Breast epithelium (tissue), 4 donors: Measurements from ENCODE around the gene AXIN2. TPM values are rescaled to one million over a fixed set of nuclear protein-coding genes. Genes with fewer than 3 reads are reported as not detected.

Experiments
- DNase-seq, 2 donors: peaks; one replicate each; pipeline ENCODE4 v3.0.0-alpha.2; 2019; ENCODE audit warnings: low spot score in 2 of 2
- H3K27ac ChIP-seq, 2 donors: fragments of 200-600 bp; sonication (generic) in 1 of 2; one replicate each; pipeline ENCODE4 v1.5.1; 2016 to 2019; ENCODE audit warnings: mild to moderate bottlenecking in 1 of 2
- H3K27me3 ChIP-seq, 2 donors: fragments of 200-600 bp; sonication (generic) in 1 of 2; one replicate each; pipeline versions ENCODE4 v1.5.1 to v1.6.0; 2017 to 2019; ENCODE audit warnings: control low read depth in 1 of 2, mild to moderate bottlenecking in 1 of 2
- H3K36me3 ChIP-seq: fragments of 200-600 bp; one replicate; pipeline ENCODE4 v1.5.1; 2019
- H3K4me1 ChIP-seq, 2 donors: fragments of 200-600 bp; sonication (generic); one replicate each; pipeline ENCODE4 v1.5.1; 2016 to 2019; ENCODE audit warnings: control low read depth in 1 of 2
- H3K4me3 ChIP-seq, 3 donors: fragments of 200-600 bp; sonication (generic); 1 replicate in 2 of 3; 2 replicates in 1 of 3; pipeline ENCODE4 v1.5.1; 2016 to 2019; ENCODE audit warnings: mild to moderate bottlenecking in 3 of 3, moderate library complexity in 2 of 3
- H3K9me3 ChIP-seq, 2 donors: fragments of 200-600 bp; sonication (generic) in 1 of 2; one replicate each; pipeline ENCODE4 v1.5.1; 2016 to 2019; ENCODE audit warnings: control low read depth in 1 of 2
- POLR2A ChIP-seq: fragments of 450-650 bp; IDR thresholded peaks from one replicate; pipeline ENCODE4 v1.6.1; 2016; ENCODE audit warnings: antibody characterized with exemption, mild to moderate bottlenecking, moderate library complexity
- POLR2AphosphoS5 ChIP-seq, 3 donors: sonication (generic); formaldehyde crosslinking; IDR thresholded peaks; one replicate each; pipeline ENCODE4 v1.6.1; 2017; ENCODE audit warnings: antibody characterized with exemption in 3 of 3
- intact Hi-C: fragments of 100-400 bp; cut with DNase I; formaldehyde crosslinking; loops from one replicate; pipeline ENCODE4 v1.15.1; 2023; ENCODE audit warnings: low total_unique reads
- total RNA-seq, 3 donors: library from RNA; depleted of rRNA; stranded (reverse); fragments of >200 nt; gene quantifications; one replicate each; pipeline ENCODE4 v1.1.0, GENCODE V29; 2016
- TF ChIP-seq, protein P1 (sequence below), 3 donors: fragments of 450-650 bp; IDR thresholded peaks; one replicate each; pipeline ENCODE4 v1.5.1; 2016 to 2017; ENCODE audit warnings: antibody characterized with exemption in 3 of 3, mild to moderate bottlenecking in 3 of 3, moderate library complexity in 3 of 3

Gene AXIN2
- total RNA-seq, 3 donors from 2014 or later = 8.3 to 13.1 (median 10.5) TPM

DNA sequence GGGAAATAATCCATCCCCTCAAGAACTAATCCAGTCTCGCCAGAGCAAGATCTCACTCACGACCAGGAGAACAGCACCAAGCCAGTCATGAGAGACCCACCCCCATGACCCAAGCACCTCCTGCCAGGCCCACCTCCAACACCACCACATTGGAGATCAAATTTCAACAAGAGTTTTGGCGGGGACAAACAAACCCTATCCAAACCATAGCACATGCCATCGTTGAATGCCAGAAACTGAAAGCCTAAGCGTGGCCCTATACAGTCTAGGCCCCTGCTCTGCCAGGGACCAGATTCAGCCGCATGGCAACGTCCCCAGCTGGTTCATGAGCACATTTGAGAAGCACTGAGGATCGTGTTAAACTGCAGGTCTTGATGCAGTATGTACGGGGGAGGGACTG is 57.3 kb downstream of the AXIN2 start:
- no peaks in the 10 kb centered on the region for H3K27me3 ChIP-seq
- H3K9me3 ChIP-seq = no peaks in the 10 kb centered on the region
- TF ChIP-seq, protein P1, sequence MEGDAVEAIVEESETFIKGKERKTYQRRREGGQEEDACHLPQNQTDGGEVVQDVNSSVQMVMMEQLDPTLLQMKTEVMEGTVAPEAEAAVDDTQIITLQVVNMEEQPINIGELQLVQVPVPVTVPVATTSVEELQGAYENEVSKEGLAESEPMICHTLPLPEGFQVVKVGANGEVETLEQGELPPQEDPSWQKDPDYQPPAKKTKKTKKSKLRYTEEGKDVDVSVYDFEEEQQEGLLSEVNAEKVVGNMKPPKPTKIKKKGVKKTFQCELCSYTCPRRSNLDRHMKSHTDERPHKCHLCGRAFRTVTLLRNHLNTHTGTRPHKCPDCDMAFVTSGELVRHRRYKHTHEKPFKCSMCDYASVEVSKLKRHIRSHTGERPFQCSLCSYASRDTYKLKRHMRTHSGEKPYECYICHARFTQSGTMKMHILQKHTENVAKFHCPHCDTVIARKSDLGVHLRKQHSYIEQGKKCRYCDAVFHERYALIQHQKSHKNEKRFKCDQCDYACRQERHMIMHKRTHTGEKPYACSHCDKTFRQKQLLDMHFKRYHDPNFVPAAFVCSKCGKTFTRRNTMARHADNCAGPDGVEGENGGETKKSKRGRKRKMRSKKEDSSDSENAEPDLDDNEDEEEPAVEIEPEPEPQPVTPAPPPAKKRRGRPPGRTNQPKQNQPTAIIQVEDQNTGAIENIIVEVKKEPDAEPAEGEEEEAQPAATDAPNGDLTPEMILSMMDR (IDR thresholded peaks at IDR 0.05) = no peak
- intact Hi-C loops = no loop called here
- DNase-seq = no peak
- no peaks in the 10 kb centered on the region for H3K4me1 ChIP-seq
- H3K4me3 ChIP-seq = no peak overlapping the region
- H3K27ac ChIP-seq = no peak overlapping the region
- no peaks in the 10 kb centered on the region for H3K36me3 ChIP-seq

DNA sequence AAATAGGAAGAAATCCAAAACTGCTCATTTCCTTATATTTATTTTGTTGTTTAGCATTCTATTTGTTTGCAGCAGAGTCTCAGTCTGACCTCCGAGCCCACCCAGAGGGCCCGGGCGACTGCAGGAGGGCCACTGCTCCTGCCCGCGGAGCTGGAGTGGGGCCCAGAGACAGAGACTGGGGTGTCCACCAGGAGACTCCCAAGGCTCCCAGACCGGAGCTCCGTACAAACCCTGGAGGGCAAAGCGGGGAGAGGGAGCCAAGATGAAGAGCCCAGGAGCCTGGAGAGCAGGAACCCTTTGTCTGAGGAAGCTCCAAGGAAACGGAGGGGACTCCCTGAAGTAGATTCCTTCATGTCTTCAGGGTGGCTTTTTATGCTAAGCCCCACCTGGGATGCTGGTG is 57.9 kb downstream of the AXIN2 start:
- no peak overlapping the region for H3K27ac ChIP-seq
- no peaks in the 10 kb centered on the region for H3K36me3 ChIP-seq
- intact Hi-C loops = no loop called here
- H3K4me1 ChIP-seq = no peaks in the 10 kb centered on the region
- no peak for DNase-seq
- no peak for TF ChIP-seq POLR2A
- no peak for TF ChIP-seq POLR2AphosphoS5 (IDR thresholded peaks at IDR 0.05)
- TF ChIP-seq, protein P1 (IDR thresholded peaks at IDR 0.05) = no peak
- no peak overlapping the region for H3K4me3 ChIP-seq
- H3K9me3 ChIP-seq = no peaks in the 10 kb centered on the region
- H3K27me3 ChIP-seq = no peaks in the 10 kb centered on the region

DNA sequence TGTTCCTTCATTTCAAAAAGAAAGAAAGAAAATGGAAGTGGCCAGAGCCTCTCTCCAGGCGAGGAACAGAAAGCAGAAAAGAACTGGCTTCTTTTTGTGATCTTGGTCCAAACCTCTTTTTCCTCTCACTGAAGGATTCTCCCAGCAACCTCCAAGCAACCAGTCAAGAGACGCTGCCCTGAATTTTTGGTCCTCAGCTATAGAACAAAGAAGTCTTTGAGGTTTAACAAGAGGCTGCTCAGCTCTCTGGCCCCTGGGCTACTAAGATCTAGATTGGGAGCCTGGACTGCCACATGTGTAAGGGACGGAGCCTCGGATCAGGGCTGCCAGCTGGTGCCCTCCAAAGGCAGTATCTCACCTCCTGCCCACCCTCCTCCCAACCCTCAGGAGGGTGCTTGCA is 62.6 kb downstream of the AXIN2 start:
- H3K9me3 ChIP-seq = no peaks in the 10 kb centered on the region
- no peak overlapping the region for H3K4me3 ChIP-seq
- no peaks in the 10 kb centered on the region for H3K4me1 ChIP-seq
- no peak overlapping the region for H3K27ac ChIP-seq
- DNase-seq = peak in 1 of 2 donors; percentile 23
- H3K27me3 ChIP-seq = no peaks in the 10 kb centered on the region
- TF ChIP-seq, protein P1 (IDR thresholded peaks at IDR 0.05) = no peak
- no peak for TF ChIP-seq POLR2AphosphoS5 (IDR thresholded peaks at IDR 0.05)
- no peak for TF ChIP-seq POLR2A
- no peaks in the 10 kb centered on the region for H3K36me3 ChIP-seq
- intact Hi-C loops = no loop called here

DNA sequence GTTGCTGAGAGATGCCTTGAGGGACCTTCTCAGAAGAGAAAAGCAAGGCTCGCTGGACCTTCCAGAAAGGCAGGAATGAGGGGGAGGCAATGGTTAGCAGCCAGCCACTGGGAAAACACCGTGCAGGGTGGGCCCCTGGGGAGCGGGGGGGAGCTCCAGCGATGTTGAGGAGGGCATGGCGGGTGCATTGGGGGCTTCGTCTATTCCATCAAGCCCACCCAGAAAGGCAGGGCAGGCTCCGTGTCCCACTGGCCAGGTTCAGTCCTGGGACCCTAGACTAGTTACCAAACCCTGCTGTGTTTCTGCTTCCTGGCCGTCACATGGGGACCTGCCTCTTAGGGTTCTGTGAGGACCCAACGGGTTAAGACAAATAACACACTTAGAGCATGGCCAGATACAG is 64.6 kb downstream of the AXIN2 start:
- H3K4me1 ChIP-seq = no peaks in the 10 kb centered on the region
- H3K4me3 ChIP-seq = no peak overlapping the region
- H3K9me3 ChIP-seq = no peaks in the 10 kb centered on the region
- intact Hi-C loops = no loop called here
- DNase-seq = no peak
- no peaks in the 10 kb centered on the region for H3K27me3 ChIP-seq
- TF ChIP-seq, protein P1 (IDR thresholded peaks at IDR 0.05) = no peak
- TF ChIP-seq POLR2A (no peak), POLR2AphosphoS5 (IDR thresholded peaks at IDR 0.05) (no peak)
- H3K27ac ChIP-seq = no peak overlapping the region
- no peaks in the 10 kb centered on the region for H3K36me3 ChIP-seq

DNA sequence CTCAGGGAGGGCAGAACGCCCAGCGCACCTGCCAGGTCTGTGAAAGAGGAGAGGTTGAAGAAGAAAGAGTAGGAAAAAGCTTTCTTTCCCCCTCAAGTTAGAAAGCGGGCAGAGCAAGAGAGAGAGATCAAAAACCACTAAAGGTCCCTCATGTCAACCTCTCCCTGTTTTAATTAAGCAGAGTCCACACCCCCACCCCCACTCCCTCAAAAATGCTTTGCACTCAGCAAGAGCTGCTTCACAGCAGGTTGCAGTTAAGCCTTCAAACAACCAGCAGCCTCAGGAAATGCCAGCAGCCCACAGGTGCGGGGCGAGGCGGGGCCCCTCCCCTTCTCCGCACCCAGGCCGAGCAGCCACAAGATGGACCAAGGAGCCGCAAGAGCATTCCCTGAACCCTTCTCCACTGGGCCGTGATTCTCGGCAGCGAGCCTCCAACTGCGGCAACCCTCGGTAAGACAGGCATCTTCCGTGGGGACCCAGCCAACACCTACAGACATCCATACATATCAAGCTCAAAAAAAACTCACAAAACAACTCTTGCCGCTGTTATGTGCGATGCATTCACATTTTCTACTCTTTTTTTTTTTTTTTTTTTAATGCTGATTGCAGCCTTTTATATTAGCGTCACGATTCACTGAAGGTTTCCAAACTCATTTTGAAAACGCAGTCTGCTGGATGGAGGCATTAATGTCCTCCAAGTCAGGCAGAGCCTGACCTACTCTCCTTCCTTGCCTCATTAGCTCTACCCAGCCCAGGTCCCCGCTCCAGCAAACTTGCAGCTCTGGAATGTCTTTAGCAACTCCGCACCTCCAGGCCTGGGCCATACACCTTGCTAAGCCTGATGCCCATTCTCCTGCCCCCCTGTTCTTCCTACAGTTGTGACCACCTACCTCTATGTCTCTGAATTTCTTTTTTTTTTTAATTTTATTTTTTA is 66.1 kb downstream of the AXIN2 start:
- no peak for TF ChIP-seq POLR2A
- TF ChIP-seq, protein P1 (IDR thresholded peaks at IDR 0.05) = no peak
- TF ChIP-seq POLR2AphosphoS5 (IDR thresholded peaks at IDR 0.05) = no peak
- Histone ChIP-seq H3K36me3 (no peaks in the 10 kb centered on the region), H3K9me3 (no peaks in the 10 kb centered on the region), H3K4me3 (no peak overlapping the region), H3K27ac (no peak overlapping the region), H3K27me3 (no peaks in the 10 kb centered on the region), H3K4me1 (no peaks in the 10 kb centered on the region)
- intact Hi-C loops = no loop called here
- no peak for DNase-seq
